Neural progenitor cell (in vitro differentiated cells): ENCODE results near the gene VWA2.

ENCODE experiments used
- CTCF ChIP-seq: fragments of 200-600 bp; sonication (generic); IDR thresholded peaks from 2 replicates; pipeline ENCODE4 v1.5.1; 2017; ENCODE audit warnings: antibody characterized with exemption, mild to moderate bottlenecking
- EZH2phosphoT487 ChIP-seq: fragments of 200-600 bp; sonication (generic); IDR thresholded peaks from 2 replicates; pipeline ENCODE4 v1.6.1; 2017; ENCODE audit warnings: antibody characterized with exemption

- no peak for TF ChIP-seq CTCF
- TF ChIP-seq EZH2phosphoT487 = no peak
Measured at GRCh38 chr10:114327537-114328440, 88.7 kb downstream of the VWA2 start.
